CD4-positive, alpha-beta T cell (primary cell): ENCODE measurements around the gene CNTRL. TPM values are rescaled to one million over a fixed set of nuclear protein-coding genes. Genes with fewer than 3 reads are reported as not detected.
"Not testable (repeated sequence)": the region's sequence is repeated elsewhere in the genome, so short reads cannot be mapped to it uniquely, and the experiment has no call there.

ENCODE experiments used
- ATAC-seq: fragments of 200-7000 bp; cut with Tn5 transposase; one replicate; pipeline ENCODE4 v1.10.0; 2022; ENCODE audit warnings: mild to moderate bottlenecking; ENCODE audit not compliant: poor library complexity
- CTCF ChIA-PET: fragments of 350-600 bp; sonication (Branson Sonifier 250); formaldehyde crosslinking; loops from one replicate; lab custom pipeline; 2021; ENCODE audit warnings: antibody characterized with exemption, inconsistent platforms; lab: Charles Lee
- POLR2A ChIA-PET: fragments of 350-600 bp; sonication (Branson Sonifier 250); formaldehyde crosslinking; loops from one replicate; lab custom pipeline; 2021; ENCODE audit warnings: antibody characterized with exemption, inconsistent platforms; lab: Charles Lee
- DNase-seq, 14 experiments: peaks; one replicate each; pipeline ENCODE4 v3.0.0-alpha.2; 2013 to 2020; ENCODE audit warnings: mixed read lengths in 2 of 14
- H3K27ac ChIP-seq, 2 donors: one replicate each; pipeline versions ENCODE4 v1.5.1 to v1.7.0; 2013; ENCODE audit warnings: low read length in 2 of 2, low read depth in 1 of 2, mild to moderate bottlenecking in 1 of 2
- H3K27me3 ChIP-seq, 2 experiments: 1 replicate in 1 of 2; 2 replicates in 1 of 2; pipeline versions ENCODE4 v1.6.1 to v1.7.0; 2013; ENCODE audit warnings: low read length in 2 of 2, control low read depth in 1 of 2, mild to moderate bottlenecking in 1 of 2, moderate library complexity in 1 of 2; ENCODE audit not compliant: insufficient read depth in 2 of 2, control insufficient read depth in 1 of 2
- H3K36me3 ChIP-seq: one replicate; pipeline ENCODE4 v1.6.1; 2013; ENCODE audit warnings: low read length, control low read depth; ENCODE audit not compliant: insufficient read depth
- H3K4me1 ChIP-seq: one replicate; pipeline ENCODE4 v1.6.1; 2013; ENCODE audit warnings: low read length, control low read depth; ENCODE audit not compliant: insufficient read depth
- H3K4me3 ChIP-seq: one replicate; pipeline ENCODE4 v1.5.1; 2013; ENCODE audit warnings: mild to moderate bottlenecking, low read length, moderate library complexity
- H3K9me3 ChIP-seq, 2 experiments: 1 replicate in 1 of 2; 2 replicates in 1 of 2; pipeline versions ENCODE4 v1.6.1 to v1.7.0; 2013; ENCODE audit warnings: low read length in 2 of 2, mild to moderate bottlenecking in 2 of 2, control low read depth in 1 of 2, moderate library complexity in 1 of 2; ENCODE audit not compliant: control insufficient read depth in 1 of 2, insufficient read depth in 1 of 2
- H3K27ac Mint-ChIP-seq: one replicate; pipeline ENCODE4 v1.8.0; 2020; ENCODE audit warnings: mixed read lengths
- H3K27me3 Mint-ChIP-seq: one replicate; pipeline ENCODE4 v1.8.0; 2021; ENCODE audit warnings: mixed read lengths
- H3K36me3 Mint-ChIP-seq: one replicate; pipeline ENCODE4 v1.8.0; 2021; ENCODE audit warnings: low read depth, mixed read lengths
- H3K4me1 Mint-ChIP-seq: one replicate; pipeline ENCODE4 v1.8.0; 2021; ENCODE audit warnings: low read depth, mixed read lengths
- H3K4me3 Mint-ChIP-seq: one replicate; pipeline ENCODE4 v1.8.0; 2020; ENCODE audit warnings: mild to moderate bottlenecking, mixed read lengths
- H3K9me3 Mint-ChIP-seq: one replicate; pipeline ENCODE4 v1.8.0; 2020; ENCODE audit warnings: mixed read lengths
- CTCF ChIP-seq: fragments of 200-600 bp; IDR thresholded peaks from one replicate; pipeline ENCODE4 v1.8.0; 2022; ENCODE audit warnings: antibody characterized with exemption, mild to moderate bottlenecking
- intact Hi-C, 2 experiments: fragments of 100-400 bp; cut with DNase I in 1 of 2; cut with micrococcal nuclease in 1 of 2; formaldehyde crosslinking; loops; one replicate each; pipeline versions ENCODE4 v1.15.1 to v1.9.0; 2023 to 2025; cut with DNase I, micrococcal nuclease
- total RNA-seq, 174 experiments: library from RNA in 2 of 174; stranded (reverse) in 2 of 174; gene quantifications; one replicate each; pipeline ENCODE4 v1.2.3 and lab custom pipeline; 2021 to 2026

The CNTRL gene
- total RNA-seq, 2 experiments from 2014 or later, result 35.1 to 38.1 TPM

- H3K4me3 Mint-ChIP-seq, result no peak overlapping the region
- no peaks in the 10 kb centered on the region for H3K27me3 Mint-ChIP-seq
- peaks cover 19% of the 10 kb centered on the region for H3K4me1 Mint-ChIP-seq
- peaks cover 11% of the 10 kb centered on the region for H3K4me1 ChIP-seq
- no peak for ATAC-seq
- no peaks in the 10 kb centered on the region for H3K27me3 ChIP-seq
- no peak for TF ChIP-seq CTCF
- peaks cover 87% of the 10 kb centered on the region for H3K36me3 ChIP-seq
- H3K27ac ChIP-seq, result no peak overlapping the region
- H3K9me3 Mint-ChIP-seq, result no peaks in the 10 kb centered on the region
- DNase-seq, result no peak
- ChIA-PET CTCF (interaction anchor here (0.9 to 1.4 kb wide), 2 partner anchors 11 to 24 kb away, joined by 3 to 4 read pairs; no protein-coding TSS in a partner anchor), POLR2A (interaction anchor here (0.7 kb wide), 1 partner anchor 18 kb away, joined by 3 read pairs; no protein-coding TSS in a partner anchor)
- H3K36me3 Mint-ChIP-seq, result peaks cover 99% of the 10 kb centered on the region
- H3K27ac Mint-ChIP-seq, result peak overlapping the region; percentile 62
- no peak overlapping the region for H3K4me3 ChIP-seq
- intact Hi-C loops, result loop anchor here in 1 of 2 experiments (2.0 kb wide), 1 partner anchor 16 kb away; no protein-coding TSS in a partner anchor
- H3K9me3 ChIP-seq, result no peaks in the 10 kb centered on the region
These were observed 98.2 kb downstream of the CNTRL start for GRCh38 chr9:121172726-121173487.

GRCh38 chr9:121173501-121173900 lies 98.7 kb downstream of the CNTRL start:
- Histone ChIP-seq H3K4me1 (peaks cover 6% of the 10 kb centered on the region), H3K27me3 (no peaks in the 10 kb centered on the region), H3K9me3 (no peaks in the 10 kb centered on the region), H3K36me3 (peaks cover 87% of the 10 kb centered on the region), H3K27ac (no peak overlapping the region), H3K4me3 (no peak overlapping the region)
- intact Hi-C loops, result loop anchor here in 1 of 2 experiments (2.0 kb wide), 1 partner anchor 17 kb away; no protein-coding TSS in a partner anchor
- H3K27me3 Mint-ChIP-seq, result no peaks in the 10 kb centered on the region
- peak overlapping the region; percentile 62 for H3K27ac Mint-ChIP-seq
- H3K4me1 Mint-ChIP-seq, result peaks cover 13% of the 10 kb centered on the region
- no peaks in the 10 kb centered on the region for H3K9me3 Mint-ChIP-seq
- ATAC-seq (no peak), DNase-seq (no peak)
- POLR2A ChIA-PET, result interaction anchor here (0.7 kb wide), 1 partner anchor 19 kb away, joined by 3 read pairs; no protein-coding TSS in a partner anchor
- peaks cover 99% of the 10 kb centered on the region for H3K36me3 Mint-ChIP-seq
- CTCF ChIA-PET, result interaction anchor here (0.9 to 1.4 kb wide), 2 partner anchors 12 to 23 kb away, joined by 3 to 4 read pairs; no protein-coding TSS in a partner anchor
- H3K4me3 Mint-ChIP-seq, result no peak overlapping the region
- TF ChIP-seq CTCF, result no peak

GRCh38 chr9:121178676-121179372 lies 104.1 kb downstream of the CNTRL start:
- Mint-ChIP-seq H3K4me1 (peaks cover 19% of the 10 kb centered on the region), H3K36me3 (peaks cover 97% of the 10 kb centered on the region), H3K27me3 (no peaks in the 10 kb centered on the region), H3K27ac (peak overlapping the region; percentile 65), H3K9me3 (no peaks in the 10 kb centered on the region), H3K4me3 (no peak overlapping the region)
- no peak for DNase-seq
- ChIA-PET POLR2A (interaction anchor here (0.6 kb wide), 1 partner anchor 57 kb away, joined by 3 read pairs; no protein-coding TSS in a partner anchor), CTCF (no interaction called here)
- no peaks in the 10 kb centered on the region for H3K27me3 ChIP-seq
- H3K36me3 ChIP-seq, result peaks cover 85% of the 10 kb centered on the region
- H3K4me3 ChIP-seq, result no peak overlapping the region
- H3K9me3 ChIP-seq, result no peaks in the 10 kb centered on the region
- intact Hi-C loops, result no loop called here
- no peak for TF ChIP-seq CTCF
- ATAC-seq, result no peak
- H3K27ac ChIP-seq, result no peak overlapping the region
- H3K4me1 ChIP-seq, result no peaks in the 10 kb centered on the region

- peaks cover 97% of the 10 kb centered on the region for H3K36me3 Mint-ChIP-seq
- peak overlapping the region; percentile 69 for H3K27ac Mint-ChIP-seq
- ATAC-seq, POLR2A ChIA-PET, DNase-seq, H3K4me1 ChIP-seq, H3K9me3 Mint-ChIP-seq, H3K27me3 Mint-ChIP-seq, H3K27ac ChIP-seq, H3K27me3 ChIP-seq, intact Hi-C loops, H3K4me3 ChIP-seq, H3K9me3 ChIP-seq, H3K4me3 Mint-ChIP-seq, CTCF ChIA-PET: not testable (repeated sequence)
- H3K4me1 Mint-ChIP-seq, result peaks cover 24% of the 10 kb centered on the region
- peaks cover 84% of the 10 kb centered on the region for H3K36me3 ChIP-seq
These were observed 104.6 kb downstream of the CNTRL start for GRCh38 chr9:121179373-121179721.
